ENCODE data around the gene RRP36. TPM values are rescaled to one million over a fixed set of nuclear protein-coding genes. Genes with fewer than 3 reads are reported as not detected.

RRP36 gene
- total RNA-seq, 1 donor from 2014 or later = 58.6 TPM

- Mint-ChIP-seq H3K4me3 (ENCODE audit: unreplicated experiment) (no peak overlapping the region), H3K27me3 (ENCODE audit: low read depth) (no peaks in the 10 kb centered on the region), H3K27ac (ENCODE audit: unreplicated experiment) (no peak overlapping the region), H3K36me3 (ENCODE audit: low read depth) (peaks cover 33% of the 10 kb centered on the region), H3K4me1 (ENCODE audit: low read depth) (peaks cover 3% of the 10 kb centered on the region), H3K9me3 (ENCODE audit: low read depth) (no peaks in the 10 kb centered on the region)
- no peak for DNase-seq (ENCODE audit: low spot score)
- TF ChIP-seq, protein P1, sequence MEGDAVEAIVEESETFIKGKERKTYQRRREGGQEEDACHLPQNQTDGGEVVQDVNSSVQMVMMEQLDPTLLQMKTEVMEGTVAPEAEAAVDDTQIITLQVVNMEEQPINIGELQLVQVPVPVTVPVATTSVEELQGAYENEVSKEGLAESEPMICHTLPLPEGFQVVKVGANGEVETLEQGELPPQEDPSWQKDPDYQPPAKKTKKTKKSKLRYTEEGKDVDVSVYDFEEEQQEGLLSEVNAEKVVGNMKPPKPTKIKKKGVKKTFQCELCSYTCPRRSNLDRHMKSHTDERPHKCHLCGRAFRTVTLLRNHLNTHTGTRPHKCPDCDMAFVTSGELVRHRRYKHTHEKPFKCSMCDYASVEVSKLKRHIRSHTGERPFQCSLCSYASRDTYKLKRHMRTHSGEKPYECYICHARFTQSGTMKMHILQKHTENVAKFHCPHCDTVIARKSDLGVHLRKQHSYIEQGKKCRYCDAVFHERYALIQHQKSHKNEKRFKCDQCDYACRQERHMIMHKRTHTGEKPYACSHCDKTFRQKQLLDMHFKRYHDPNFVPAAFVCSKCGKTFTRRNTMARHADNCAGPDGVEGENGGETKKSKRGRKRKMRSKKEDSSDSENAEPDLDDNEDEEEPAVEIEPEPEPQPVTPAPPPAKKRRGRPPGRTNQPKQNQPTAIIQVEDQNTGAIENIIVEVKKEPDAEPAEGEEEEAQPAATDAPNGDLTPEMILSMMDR (IDR thresholded peaks at IDR 0.05) = no peak
These were observed 12.2 kb downstream of the RRP36 start for GRCh38 chr6:43033496-43034189.

DNA sequence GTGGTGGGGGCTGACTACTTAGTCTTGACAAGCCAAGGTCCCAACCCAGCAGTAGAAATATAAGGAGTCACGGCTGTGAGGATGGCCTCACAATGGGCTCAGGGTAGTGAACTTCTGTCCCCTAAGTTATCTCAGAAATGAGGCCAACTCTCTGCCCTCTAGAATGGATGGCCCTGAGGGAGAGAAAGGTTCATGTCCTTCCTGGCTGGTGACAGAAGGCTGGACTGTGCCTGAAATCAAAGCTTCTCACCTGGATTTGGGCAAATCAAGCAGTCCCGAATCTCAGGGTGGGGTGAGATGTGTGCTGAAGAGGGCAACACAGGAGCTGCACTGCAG lies 12.7 kb downstream of the RRP36 start:
- Mint-ChIP-seq H3K27ac (ENCODE audit: unreplicated experiment) (no peak overlapping the region), H3K4me1 (ENCODE audit: low read depth) (peaks cover 3% of the 10 kb centered on the region), H3K27me3 (ENCODE audit: low read depth) (no peaks in the 10 kb centered on the region), H3K36me3 (ENCODE audit: low read depth) (peaks cover 34% of the 10 kb centered on the region), H3K9me3 (ENCODE audit: low read depth) (no peaks in the 10 kb centered on the region), H3K4me3 (ENCODE audit: unreplicated experiment) (no peak overlapping the region)
- TF ChIP-seq, protein P1 (IDR thresholded peaks at IDR 0.05) = no peak
- no peak for DNase-seq (ENCODE audit: low spot score)

DNA sequence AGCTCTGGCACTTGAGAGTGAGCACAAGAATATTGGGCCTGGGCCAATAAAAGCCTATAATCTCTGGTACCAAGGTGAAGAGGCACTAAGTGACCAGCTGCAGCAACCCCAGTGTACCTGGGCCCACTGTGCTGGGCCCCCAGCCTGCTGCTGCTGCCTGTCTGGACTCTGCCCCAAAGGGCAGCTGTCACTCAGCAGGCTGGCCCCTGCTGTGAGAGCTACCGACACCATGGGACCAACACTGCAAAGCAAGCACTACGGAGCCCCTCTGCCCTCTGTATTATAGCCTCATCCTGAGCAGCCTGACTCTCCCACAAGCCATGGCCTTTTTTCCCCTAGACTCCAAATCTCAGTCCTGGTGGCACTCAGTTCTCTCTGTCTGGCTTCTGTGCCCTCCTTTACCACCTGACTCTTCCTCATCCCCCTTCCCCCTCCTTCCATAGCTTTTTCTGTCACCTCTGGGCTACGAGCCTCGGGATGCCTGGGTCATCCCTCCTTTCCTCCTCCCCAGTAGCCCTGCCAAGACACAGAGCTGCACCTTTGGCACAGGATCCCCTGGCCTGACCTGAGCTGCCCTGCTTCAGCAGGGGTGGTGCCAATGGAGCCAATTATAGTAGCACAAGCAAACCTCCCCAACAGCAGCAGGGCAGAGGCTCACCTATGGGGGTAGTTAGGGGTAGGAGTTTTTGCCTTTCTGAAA lies 14.2 kb downstream of the RRP36 start:
- no peaks in the 10 kb centered on the region for H3K27me3 Mint-ChIP-seq (ENCODE audit: low read depth)
- H3K4me1 Mint-ChIP-seq (ENCODE audit: low read depth) = peaks cover 3% of the 10 kb centered on the region
- H3K4me3 Mint-ChIP-seq (ENCODE audit: unreplicated experiment) = no peak overlapping the region
- H3K9me3 Mint-ChIP-seq (ENCODE audit: low read depth) = no peaks in the 10 kb centered on the region
- H3K27ac Mint-ChIP-seq (ENCODE audit: unreplicated experiment) = peak overlapping the region; percentile 76
- TF ChIP-seq, protein P1 (IDR thresholded peaks at IDR 0.05) = no peak
- DNase-seq (ENCODE audit: low spot score) = no peak
- H3K36me3 Mint-ChIP-seq (ENCODE audit: low read depth) = peaks cover 36% of the 10 kb centered on the region

- no peak for DNase-seq (ENCODE audit: low spot score)
- Mint-ChIP-seq H3K27me3 (ENCODE audit: low read depth) (no peaks in the 10 kb centered on the region), H3K4me1 (ENCODE audit: low read depth) (peaks cover 3% of the 10 kb centered on the region), H3K36me3 (ENCODE audit: low read depth) (peaks cover 40% of the 10 kb centered on the region), H3K4me3 (ENCODE audit: unreplicated experiment) (no peak overlapping the region), H3K27ac (ENCODE audit: unreplicated experiment) (no peak overlapping the region), H3K9me3 (ENCODE audit: low read depth) (no peaks in the 10 kb centered on the region)
- TF ChIP-seq, protein P1 (IDR thresholded peaks at IDR 0.05) = no peak
These were observed 15.3 kb downstream of the RRP36 start for GRCh38 chr6:43036712-43037111.

- TF ChIP-seq, protein P1 (IDR thresholded peaks at IDR 0.05) = no peak
- H3K4me1 Mint-ChIP-seq (ENCODE audit: low read depth) = peaks cover 3% of the 10 kb centered on the region
- DNase-seq (ENCODE audit: low spot score) = no peak
- no peaks in the 10 kb centered on the region for H3K27me3 Mint-ChIP-seq (ENCODE audit: low read depth)
- peaks cover 41% of the 10 kb centered on the region for H3K36me3 Mint-ChIP-seq (ENCODE audit: low read depth)
- no peaks in the 10 kb centered on the region for H3K9me3 Mint-ChIP-seq (ENCODE audit: low read depth)
- H3K4me3 Mint-ChIP-seq (ENCODE audit: unreplicated experiment) = no peak overlapping the region
- peak overlapping the region; percentile 57 for H3K27ac Mint-ChIP-seq (ENCODE audit: unreplicated experiment)
These were observed 15.8 kb downstream of the RRP36 start for GRCh38 chr6:43037197-43037596.
